Activated gamma-delta T cell treated with anti-CD3 and anti-CD28 coated beads, Interleukin-2, amount 50 U/mL, for 16 hours (primary cell): ENCODE data around the gene CHERP.
"Not testable (repeated sequence)": the region's sequence is repeated elsewhere in the genome, so short reads cannot be mapped to it uniquely, and the experiment has no call there.

Experiments
- DNase-seq: peaks from one replicate; pipeline ENCODE4 v3.0.0-alpha.2; 2020; ENCODE audit warnings: low read depth

Gene CHERP

DNA sequence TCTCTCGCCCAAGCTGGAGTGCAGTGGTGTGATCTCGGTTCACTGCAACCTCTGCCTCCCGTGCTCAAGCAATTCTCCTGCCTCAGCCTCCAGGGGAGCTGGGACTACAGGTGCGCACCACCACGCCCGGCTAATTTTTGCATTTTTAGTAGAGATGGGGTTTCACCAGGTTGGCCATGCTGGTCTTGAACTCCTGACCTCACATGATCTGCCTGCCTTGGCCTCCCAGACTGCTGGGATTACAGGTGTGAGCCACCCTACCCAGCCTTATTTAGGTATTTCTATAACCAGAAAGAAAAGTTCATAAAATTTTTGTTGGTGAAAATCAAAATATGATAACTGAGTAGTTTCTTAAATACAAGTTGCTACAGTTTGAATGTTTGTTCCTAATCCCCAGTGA, 1.5 kb upstream of the CHERP start:
- not testable (repeated sequence) for DNase-seq

DNA sequence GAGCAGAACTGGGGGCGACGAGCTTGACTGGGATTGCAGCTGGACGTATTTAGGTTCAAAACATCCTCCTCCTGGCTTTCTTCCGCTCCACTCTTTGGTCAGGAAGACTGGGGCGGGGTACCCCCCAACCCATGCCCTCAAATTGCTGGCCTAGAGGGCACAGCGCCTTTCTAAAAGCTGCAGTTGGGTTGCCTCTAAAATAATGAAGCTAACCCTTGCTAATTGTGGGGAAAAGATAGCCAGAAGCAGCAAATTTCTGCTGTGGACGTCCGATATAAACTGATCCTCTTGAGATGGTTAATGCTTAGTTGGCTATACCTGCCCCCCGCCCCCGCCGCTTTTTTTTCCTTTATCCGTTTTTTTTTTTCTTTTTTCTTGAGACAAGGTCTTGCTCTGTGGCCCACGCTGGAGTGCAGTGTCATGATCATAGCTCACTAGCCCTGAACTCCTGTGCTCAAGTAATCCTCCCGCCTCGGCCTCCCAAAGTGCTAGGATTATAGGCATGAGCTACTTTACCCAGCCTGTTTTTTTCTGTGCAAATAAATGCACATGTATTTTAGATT, 754 bp upstream of the CHERP start:
- DNase-seq: no peak

GRCh38 chr19:16541526-16542044, 652 bp downstream of the CHERP start:
- DNase-seq: no peak

DNA sequence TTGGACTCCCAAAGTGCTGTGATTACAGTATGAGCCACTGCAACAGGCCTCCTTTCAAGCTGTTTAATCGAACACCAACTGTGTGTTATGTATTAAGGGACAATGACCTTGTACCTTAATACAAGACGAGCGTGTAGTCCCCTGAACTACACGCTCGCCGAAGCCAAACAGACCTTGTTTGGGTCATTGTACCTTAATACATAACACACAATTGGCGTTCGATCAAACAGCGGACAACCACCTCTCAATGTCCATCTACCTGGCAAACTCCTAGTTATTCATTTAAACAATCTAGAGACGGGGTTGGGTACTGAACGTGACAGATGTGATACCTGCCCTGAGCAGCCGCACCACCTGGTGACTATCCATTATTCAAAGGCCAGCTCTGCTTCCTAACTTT, 1.3 kb downstream of the CHERP start:
- DNase-seq: no peak

DNA sequence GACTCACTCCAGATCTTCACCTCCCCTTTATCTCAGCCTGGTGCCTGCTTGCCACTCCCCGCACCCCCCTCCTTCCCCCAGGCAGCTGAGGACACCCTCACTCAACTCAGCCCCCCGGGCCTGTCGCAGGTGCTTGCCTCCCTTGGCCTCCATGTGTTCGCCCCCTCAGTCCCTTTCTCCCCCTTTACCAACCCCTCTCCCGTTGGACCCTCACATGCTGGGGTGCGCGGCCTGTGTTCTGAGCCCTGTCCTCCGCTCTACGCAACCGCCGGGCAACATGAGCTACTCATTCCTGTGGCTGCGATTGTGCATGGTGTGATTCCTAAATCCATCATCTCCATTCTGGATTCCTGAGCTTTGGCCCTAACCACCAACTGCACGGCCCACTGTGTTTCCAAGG, 5.1 kb downstream of the CHERP start:
- no peak for DNase-seq

DNA sequence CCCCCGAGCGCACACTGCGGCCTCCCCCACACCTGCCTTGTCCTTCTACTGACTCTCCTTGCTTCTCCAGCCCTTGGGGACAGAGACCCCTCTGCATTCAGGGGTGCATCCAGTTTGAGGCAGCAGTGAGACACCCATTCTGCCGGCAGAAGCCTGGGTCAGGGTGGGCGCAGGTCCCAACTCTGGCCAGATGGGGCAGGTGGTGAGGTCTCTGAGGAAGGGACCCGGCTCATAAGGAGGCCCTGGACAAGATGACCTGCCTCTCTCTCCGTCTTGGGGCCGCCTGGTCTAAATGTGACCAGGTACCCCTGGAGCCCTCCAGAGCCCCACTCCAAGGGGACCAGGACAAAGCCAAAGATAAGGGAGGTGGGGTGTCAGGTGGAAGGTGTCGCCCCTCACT, 6.1 kb downstream of the CHERP start:
- no peak for DNase-seq

DNA sequence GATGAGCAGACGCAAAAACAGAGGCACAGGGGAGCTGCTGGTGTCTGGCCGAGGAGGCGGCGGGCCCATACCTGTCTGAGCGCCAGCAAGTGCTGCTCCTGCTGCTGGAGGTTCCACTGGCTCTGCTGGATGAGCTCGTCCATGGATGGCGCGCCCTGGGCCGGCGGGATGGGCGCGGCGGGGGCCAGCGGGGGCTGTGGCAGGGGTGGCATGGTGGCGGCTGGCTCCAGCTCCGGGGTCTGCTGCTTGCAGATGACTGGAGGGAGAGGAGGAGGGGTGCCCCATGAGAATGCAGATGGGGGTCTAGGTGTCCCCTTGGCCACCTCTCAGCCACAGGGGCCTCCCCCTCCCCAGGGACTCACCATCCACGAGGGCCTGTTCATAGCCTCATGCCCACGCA, 6.9 kb downstream of the CHERP start:
- DNase-seq: no peak

- DNase-seq: no peak
Observed at GRCh38 chr19:16532440-16533234, 9.6 kb downstream of the CHERP start.

- no peak for DNase-seq
Observed at GRCh38 chr19:16531380-16531669, 10.9 kb downstream of the CHERP start.

- DNase-seq: no peak
Observed at GRCh38 chr19:16530540-16531379, 11.5 kb downstream of the CHERP start.

GRCh38 chr19:16529466-16530144, 12.6 kb downstream of the CHERP start:
- DNase-seq: no peak

GRCh38 chr19:16527971-16528521, 14.2 kb downstream of the CHERP start:
- no peak for DNase-seq

GRCh38 chr19:16527334-16527935, 14.8 kb downstream of the CHERP start:
- no peak for DNase-seq

- DNase-seq: no peak
Observed at GRCh38 chr19:16525751-16526481, 16.3 kb downstream of the CHERP start.

DNA sequence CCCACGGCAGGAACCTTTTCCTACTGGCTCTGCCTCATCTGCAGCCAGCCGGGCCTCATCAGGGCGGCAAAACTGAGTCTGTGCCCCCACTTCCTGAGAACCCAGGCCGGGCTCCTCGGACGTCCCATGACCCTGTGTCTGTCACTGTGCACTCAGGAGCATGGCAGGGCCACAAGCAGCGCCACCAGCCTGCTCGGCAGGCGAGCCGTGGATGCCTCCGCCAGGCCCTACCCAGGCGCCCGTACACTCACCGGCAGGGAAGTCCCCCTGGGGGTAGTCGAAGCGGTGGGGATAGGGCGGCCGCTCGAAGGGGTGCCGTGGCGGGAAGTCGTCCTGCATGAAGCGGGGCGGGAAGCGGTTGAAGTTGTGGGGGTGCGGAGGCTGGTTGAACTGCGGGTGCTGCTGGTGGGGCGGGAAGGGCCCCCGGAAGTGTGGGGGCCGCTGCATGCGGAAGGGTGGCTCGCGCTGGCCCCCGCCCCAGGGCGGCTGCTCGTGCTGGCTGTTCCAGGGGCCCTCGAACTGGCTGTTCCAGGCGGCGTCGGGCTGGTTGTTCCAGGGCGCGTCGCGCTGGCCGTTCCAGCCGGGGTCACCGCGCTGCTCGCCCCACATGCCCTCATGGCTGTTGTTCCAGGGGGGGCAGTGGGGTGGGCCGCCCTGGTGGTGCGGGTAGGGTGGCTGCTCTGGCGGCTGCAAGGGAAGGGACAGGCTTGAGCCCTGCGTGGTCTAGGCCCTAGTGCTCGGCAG, 17.1 kb downstream of the CHERP start:
- no peak for DNase-seq

DNA sequence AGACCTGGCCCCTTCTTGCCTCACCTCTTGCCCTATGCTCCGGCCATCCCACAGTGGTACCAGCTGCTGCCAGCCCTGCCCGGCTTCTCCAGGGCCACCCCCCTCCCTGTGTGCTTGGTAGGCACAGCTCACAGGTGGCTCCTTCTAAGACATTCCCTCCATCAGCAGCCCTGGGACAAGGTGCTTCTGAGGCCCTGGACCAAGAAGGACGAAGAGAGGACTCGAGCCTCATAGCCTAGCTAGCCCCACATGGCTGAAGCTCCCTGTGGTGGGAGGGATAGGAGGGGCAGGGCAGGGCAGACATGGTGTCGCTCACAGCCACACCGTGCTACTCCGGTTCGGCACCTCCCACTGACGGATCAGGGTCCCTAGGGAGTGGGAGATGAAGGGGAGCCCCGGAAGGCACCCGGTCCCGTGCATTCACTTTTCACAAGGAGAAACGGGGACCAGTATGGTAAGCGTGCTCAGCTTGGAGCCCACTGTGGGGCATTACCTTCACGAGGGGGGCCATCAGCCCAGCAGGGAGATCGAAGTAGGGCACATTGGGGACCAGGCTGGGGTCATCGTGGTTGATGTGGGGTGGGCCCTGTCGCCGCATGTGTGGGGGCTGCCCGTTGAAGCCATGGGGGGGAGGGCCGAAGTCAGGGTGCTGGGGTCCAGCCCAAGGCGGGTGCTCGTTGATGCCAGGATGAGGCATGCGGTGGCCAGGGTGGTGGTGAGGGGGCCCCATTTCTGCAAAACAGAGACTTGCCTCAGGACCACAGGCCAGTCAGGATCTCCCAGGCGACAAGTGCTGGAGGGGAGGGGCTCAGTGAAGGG, 19.5 kb downstream of the CHERP start:
- DNase-seq: no peak

GRCh38 chr19:16521715-16522289, 20.4 kb downstream of the CHERP start:
- DNase-seq: no peak

GRCh38 chr19:16520986-16521624, 21.1 kb downstream of the CHERP start:
- no peak for DNase-seq
